ENCODE results near the gene CCDC180. TPM values are rescaled to one million over a fixed set of nuclear protein-coding genes. Genes with fewer than 3 reads are reported as not detected.

Gene CCDC180
- polyA plus RNA-seq, 1 of the 3 experiments (the other 2 are of a cell fraction): 1.0 TPM

- ChIA-PET CTCF (interaction anchor here (1.4 to 2.2 kb wide), 3 partner anchors 9 to 19 kb away, joined by 3 to 6 read pairs (median 5); no protein-coding TSS in a partner anchor), POLR2A (no interaction called here)
- Histone ChIP-seq H3K36me3 (replicated peaks in 1 of 2; ENCODE audit: control insufficient read depth in 1 of 2, insufficient read depth in 2 of 2, low read length in 1 of 2) (peaks cover 21 to 60% of the 10 kb centered on the region in 2 experiments), H3K4me2 (no peak overlapping the region), H3K9me2 (no peaks in the 10 kb centered on the region), H3K9ac (no peak overlapping the region), H3K4me3 (ENCODE audit: low read depth in 2 of 2, low read length in 1 of 2) (no peak overlapping the region), H3K79me2 (ENCODE audit: insufficient read depth) (no peaks in the 10 kb centered on the region), H2AFZ (ENCODE audit: low read depth) (no peak overlapping the region), H3K9me3 (peaks cover 11% of the 10 kb centered on the region), H3K27ac (ENCODE audit: low read depth in 2 of 2, low read length in 1 of 2) (no peak overlapping the region), H4K20me1 (ENCODE audit: insufficient read depth) (no peaks in the 10 kb centered on the region), H3F3A (replicated peaks; ENCODE audit: insufficient read depth) (no peaks in the 10 kb centered on the region), H3K4me1 (ENCODE audit: control insufficient read depth in 1 of 2, insufficient read depth in 2 of 2, low read depth in 1 of 2, low read length in 1 of 2) (no peaks in the 10 kb centered on the region), H3K27me3 (ENCODE audit: insufficient read depth) (no peaks in the 10 kb centered on the region)
- TF ChIP-seq, protein P1, sequence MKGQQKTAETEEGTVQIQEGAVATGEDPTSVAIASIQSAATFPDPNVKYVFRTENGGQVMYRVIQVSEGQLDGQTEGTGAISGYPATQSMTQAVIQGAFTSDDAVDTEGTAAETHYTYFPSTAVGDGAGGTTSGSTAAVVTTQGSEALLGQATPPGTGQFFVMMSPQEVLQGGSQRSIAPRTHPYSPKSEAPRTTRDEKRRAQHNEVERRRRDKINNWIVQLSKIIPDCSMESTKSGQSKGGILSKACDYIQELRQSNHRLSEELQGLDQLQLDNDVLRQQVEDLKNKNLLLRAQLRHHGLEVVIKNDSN (IDR thresholded peaks at IDR 0.05; ENCODE audit: borderline replicate concordance, low read depth): no peak
- TF ChIP-seq EP300 (IDR thresholded peaks at IDR 0.05; ENCODE audit: borderline replicate concordance in 1 of 2, low read depth in 1 of 2, low read length in 1 of 2) (no peak), MAX (IDR thresholded peaks at IDR 0.05; ENCODE audit: low read depth) (no peak), RCOR1 (IDR thresholded peaks at IDR 0.05; ENCODE audit: low read length) (no peak), JUND (IDR thresholded peaks at IDR 0.05) (no peak), GABPA (IDR thresholded peaks at IDR 0.05; ENCODE audit: low read depth) (no peak), FOXJ3 (CRISPR knock-in tag; IDR thresholded peaks at IDR 0.05) (no peak), YY1 (IDR thresholded peaks at IDR 0.05; ENCODE audit: low read depth) (no peak), EZH2phosphoT487 (IDR thresholded peaks at IDR 0.05; ENCODE audit: borderline replicate concordance, low read depth) (no peak), ELF1 (IDR thresholded peaks at IDR 0.05) (no peak), SMC3 (IDR thresholded peaks at IDR 0.05; ENCODE audit: low read depth, low read length) (no peak), NRF1 (IDR thresholded peaks at IDR 0.05; ENCODE audit: low read depth, low read length) (no peak), TCF12 (IDR thresholded peaks at IDR 0.05) (no peak), RFX5 (IDR thresholded peaks at IDR 0.05; ENCODE audit: low read length) (no peak), ZBTB33 (IDR thresholded peaks at IDR 0.05; ENCODE audit: borderline replicate concordance, low read depth) (no peak), FOXM1 (IDR thresholded peaks at IDR 0.05; ENCODE audit: low read depth) (no peak), PBX3 (IDR thresholded peaks at IDR 0.05) (no peak)
- DNase-seq: no peak
- 61% methylated on average over 2 of the region's 2 CpGs for WGBS (ENCODE audit: low lambda C conversion rate)
Measured at GRCh38 chr9:97284798-97285197, 22.7 kb upstream of the CCDC180 start.

All from SK-N-SH (cell line).